GM23338 (cell line): ENCODE data around the gene USP6. TPM values are rescaled to one million over a fixed set of nuclear protein-coding genes. Genes with fewer than 3 reads are reported as not detected.

Source experiments
- ATAC-seq: fragments of 200-7000 bp; cut with Tn5 transposase; 3 replicates; pipeline ENCODE4 v1.9.1; 2020
- DNase-seq: peaks from one replicate; pipeline ENCODE4 v3.0.0-alpha.2; 2015; ENCODE audit warnings: low spot score
- H2AFZ ChIP-seq: fragments of 200-600 bp; sonication (generic); 2 replicates; pipeline ENCODE4 v1.8.0; 2016; ENCODE audit warnings: antibody characterized with exemption, mild to moderate bottlenecking, moderate library complexity
- H3F3A ChIP-seq: fragments of 200-600 bp; sonication (generic); replicated peaks from 2 replicates; pipeline ENCODE4 v1.8.0; 2017; ENCODE audit warnings: antibody characterized with exemption, mixed run types, low read depth
- H3K27ac ChIP-seq: fragments of 200-600 bp; sonication (generic); 2 replicates; pipeline ENCODE4 v1.6.1; 2016; ENCODE audit warnings: low read depth
- H3K27me3 ChIP-seq: fragments of 200-600 bp; sonication (generic); 2 replicates; pipeline ENCODE4 v1.8.0; 2016; ENCODE audit warnings: mild to moderate bottlenecking, mixed run types, moderate library complexity; ENCODE audit not compliant: insufficient read depth
- H3K36me3 ChIP-seq: fragments of 200-600 bp; sonication (generic); 2 replicates; pipeline ENCODE4 v1.8.0; 2016; ENCODE audit warnings: mild to moderate bottlenecking; ENCODE audit not compliant: insufficient read depth
- H3K4me1 ChIP-seq: fragments of 200-600 bp; sonication (generic); 2 replicates; pipeline ENCODE4 v1.8.0; 2016; ENCODE audit warnings: mild to moderate bottlenecking, moderate library complexity; ENCODE audit not compliant: insufficient read depth
- H3K4me2 ChIP-seq: fragments of 200-600 bp; sonication (generic); 2 replicates; pipeline ENCODE4 v1.7.1; 2017; ENCODE audit warnings: mixed run types
- H3K4me3 ChIP-seq: fragments of 200-600 bp; sonication (generic); 2 replicates; pipeline ENCODE4 v1.6.1; 2016; ENCODE audit warnings: mixed run types
- H3K79me2 ChIP-seq: fragments of 200-600 bp; sonication (generic); replicated peaks from 2 replicates; pipeline ENCODE4 v1.8.0; 2017; ENCODE audit warnings: mild to moderate bottlenecking; ENCODE audit not compliant: insufficient read depth
- H3K9me2 ChIP-seq: fragments of 200-600 bp; sonication (generic); 2 replicates; pipeline ENCODE4 v1.8.0; 2017; ENCODE audit not compliant: insufficient read depth
- H4K20me1 ChIP-seq: fragments of 200-600 bp; sonication (generic); replicated peaks from 2 replicates; pipeline ENCODE4 v1.8.0; 2017; ENCODE audit warnings: mild to moderate bottlenecking; ENCODE audit not compliant: insufficient read depth
- H3K27ac Mint-ChIP-seq: 2 replicates; pipeline ENCODE4 v1.8.0; 2020; ENCODE audit warnings: inconsistent platforms, mild to moderate bottlenecking, moderate library complexity, mixed read lengths
- H3K27me3 Mint-ChIP-seq: 3 replicates; pipeline ENCODE4 v1.8.0; 2022; ENCODE audit warnings: low read depth, mild to moderate bottlenecking, moderate library complexity, mixed read lengths, inconsistent platforms; ENCODE audit not compliant: insufficient read depth, poor library complexity
- H3K36me3 Mint-ChIP-seq: 3 replicates; pipeline ENCODE4 v1.8.0; 2021; ENCODE audit warnings: low read depth, mild to moderate bottlenecking, inconsistent platforms, moderate library complexity, mixed read lengths
- H3K4me1 Mint-ChIP-seq: 3 replicates; pipeline ENCODE4 v1.8.0; 2020; ENCODE audit warnings: mild to moderate bottlenecking, inconsistent platforms, mixed read lengths
- H3K4me3 Mint-ChIP-seq: 3 replicates; pipeline ENCODE4 v1.8.0; 2021; ENCODE audit warnings: moderate library complexity, mild to moderate bottlenecking, inconsistent platforms, mixed read lengths
- H3K9me3 Mint-ChIP-seq: 3 replicates; pipeline ENCODE4 v1.8.0; 2020; ENCODE audit warnings: moderate library complexity, mild to moderate bottlenecking, inconsistent platforms, mixed read lengths
- CREB1 ChIP-seq: fragments of 250-450 bp; sonication (Bioruptor Pico); IDR thresholded peaks from 2 replicates; pipeline ENCODE4 v1.5.0; 2020; ENCODE audit warnings: low read depth, mild to moderate bottlenecking, moderate library complexity
- EZH2 ChIP-seq: fragments of 200-600 bp; sonication (generic); IDR thresholded peaks from one replicate; pipeline ENCODE4 v1.8.0; 2017; ENCODE audit warnings: antibody characterized with exemption, mild to moderate bottlenecking, low read depth; ENCODE audit not compliant: unreplicated experiment
- EZH2phosphoT487 ChIP-seq: fragments of 200-600 bp; sonication (generic); IDR thresholded peaks from one replicate; pipeline ENCODE4 v1.8.1; 2018; ENCODE audit warnings: antibody characterized with exemption; ENCODE audit not compliant: unreplicated experiment
- JUNB ChIP-seq: IDR thresholded peaks from one replicate; pipeline ENCODE4 v1.6.1; 2016; ENCODE audit warnings: antibody characterized with exemption; ENCODE audit not compliant: unreplicated experiment
- POLR2AphosphoS5 ChIP-seq: IDR thresholded peaks from 2 replicates; pipeline ENCODE4 v1.6.1; 2016; ENCODE audit warnings: antibody characterized with exemption, low read depth
- REST ChIP-seq: IDR thresholded peaks from one replicate; pipeline ENCODE4 v1.6.1; 2018; ENCODE audit warnings: antibody characterized with exemption; ENCODE audit not compliant: unreplicated experiment
- STAT1 ChIP-seq: IDR thresholded peaks from one replicate; pipeline ENCODE4 v1.6.1; 2016; ENCODE audit warnings: antibody characterized with exemption; ENCODE audit not compliant: unreplicated experiment
- ZNF114 ChIP-seq: fragments of 250-450 bp; sonication (Bioruptor Pico); IDR thresholded peaks from 2 replicates; pipeline ENCODE4 v1.5.0; 2020; ENCODE audit warnings: mild to moderate bottlenecking, moderate library complexity
- ZNF331 ChIP-seq: fragments of 250-450 bp; sonication (Bioruptor Pico); IDR thresholded peaks from 2 replicates; pipeline ENCODE4 v1.5.0; 2020; ENCODE audit warnings: low read depth, mild to moderate bottlenecking, moderate library complexity
- polyA plus RNA-seq: library from polyadenylated mRNA; unstranded; fragments of >200 nt; fragmentation: Nextera tagmentation; extraction: Ambion mirVana; gene quantifications from 2 replicates; pipeline ENCODE4 v1.2.1, GENCODE V29; 2016
- total RNA-seq: library from RNA; depleted of rRNA; stranded (reverse); fragments of >200 nt; shearing (Covaris generic); gene quantifications from 2 replicates; pipeline ENCODE4 v1.2.3, GENCODE V29; 2014
- TF ChIP-seq, protein P1 (sequence below): IDR thresholded peaks from 2 replicates; pipeline ENCODE4 v1.6.1; 2016; ENCODE audit warnings: antibody characterized with exemption
- TF ChIP-seq, protein P2 (sequence below), 2 experiments: fragments of 200-600 bp in 1 of 2; sonication (generic) in 1 of 2; conservative IDR thresholded peaks; 2 replicates each; pipeline versions ENCODE4 v1.5.1 to v1.6.1; 2016 to 2017; ENCODE audit warnings: antibody characterized with exemption in 2 of 2, low read depth in 2 of 2, mild to moderate bottlenecking in 2 of 2, moderate library complexity in 1 of 2
- TF ChIP-seq, protein P3 (sequence below): fragments of 250-450 bp; sonication (Bioruptor Pico); IDR thresholded peaks from 2 replicates; pipeline ENCODE4 v1.5.0; 2020; ENCODE audit warnings: mild to moderate bottlenecking, moderate library complexity

USP6 gene
- total and polyA plus RNA-seq, 2 experiments from 2014 or later = 0.94 to 1.3 TPM

DNA sequence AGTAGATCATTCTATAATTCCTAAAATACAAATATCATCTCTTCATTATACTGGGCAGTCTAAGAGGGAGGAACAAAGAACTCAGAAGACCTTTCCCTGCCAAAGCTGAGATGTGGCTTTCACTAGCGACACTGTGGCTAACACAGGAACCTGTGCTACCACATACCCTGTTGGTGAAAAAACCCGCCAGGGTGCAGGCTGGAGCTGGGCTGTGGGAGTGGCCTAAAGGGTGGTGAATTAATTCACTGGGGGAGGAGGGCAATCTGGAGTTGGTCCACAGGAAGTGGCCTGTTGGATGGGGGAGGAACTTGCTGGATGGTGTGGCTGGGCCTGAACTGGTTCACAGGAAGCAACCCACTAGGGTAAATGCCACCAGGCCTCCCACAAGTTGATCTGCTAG lies 68.5 kb downstream of the USP6 start:
- Mint-ChIP-seq H3K27me3 (peaks cover 33% of the 10 kb centered on the region), H3K27ac (no peak overlapping the region), H3K4me3 (no peak overlapping the region), H3K4me1 (no peaks in the 10 kb centered on the region), H3K9me3 (peaks cover 100% of the 10 kb centered on the region), H3K36me3 (peaks cover 100% of the 10 kb centered on the region)
- no peak for DNase-seq
- no peaks in the 10 kb centered on the region for H3K4me1 ChIP-seq
- 0 out of 2 replicates have a peak, but pooled peaks cover 4% of the 10 kb centered on the region for H3K79me2 ChIP-seq
- H2AFZ ChIP-seq = no peak overlapping the region
- H3K36me3 ChIP-seq = peaks cover 71% of the 10 kb centered on the region
- H3F3A ChIP-seq = peaks cover 37% of the 10 kb centered on the region
- ATAC-seq = no peak
- H3K4me3 ChIP-seq = no peak overlapping the region; the same call in 1 of the 2 replicates
- peaks cover 5% of the 10 kb centered on the region; the same call in 1 of the 2 replicates for H3K27me3 ChIP-seq
- no peak overlapping the region for H3K27ac ChIP-seq
- TF ChIP-seq ZNF331 (CRISPR knock-in tag) (no peak), EZH2 (no peak), REST (no peak), ZNF114 (CRISPR knock-in tag) (no peak), EZH2phosphoT487 (no peak), POLR2AphosphoS5 (no peak), CREB1 (CRISPR knock-in tag) (no peak), JUNB (no peak), STAT1 (no peak)
- TF ChIP-seq, protein P1, sequence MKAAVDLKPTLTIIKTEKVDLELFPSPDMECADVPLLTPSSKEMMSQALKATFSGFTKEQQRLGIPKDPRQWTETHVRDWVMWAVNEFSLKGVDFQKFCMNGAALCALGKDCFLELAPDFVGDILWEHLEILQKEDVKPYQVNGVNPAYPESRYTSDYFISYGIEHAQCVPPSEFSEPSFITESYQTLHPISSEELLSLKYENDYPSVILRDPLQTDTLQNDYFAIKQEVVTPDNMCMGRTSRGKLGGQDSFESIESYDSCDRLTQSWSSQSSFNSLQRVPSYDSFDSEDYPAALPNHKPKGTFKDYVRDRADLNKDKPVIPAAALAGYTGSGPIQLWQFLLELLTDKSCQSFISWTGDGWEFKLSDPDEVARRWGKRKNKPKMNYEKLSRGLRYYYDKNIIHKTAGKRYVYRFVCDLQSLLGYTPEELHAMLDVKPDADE = no peak
- TF ChIP-seq, protein P2, sequence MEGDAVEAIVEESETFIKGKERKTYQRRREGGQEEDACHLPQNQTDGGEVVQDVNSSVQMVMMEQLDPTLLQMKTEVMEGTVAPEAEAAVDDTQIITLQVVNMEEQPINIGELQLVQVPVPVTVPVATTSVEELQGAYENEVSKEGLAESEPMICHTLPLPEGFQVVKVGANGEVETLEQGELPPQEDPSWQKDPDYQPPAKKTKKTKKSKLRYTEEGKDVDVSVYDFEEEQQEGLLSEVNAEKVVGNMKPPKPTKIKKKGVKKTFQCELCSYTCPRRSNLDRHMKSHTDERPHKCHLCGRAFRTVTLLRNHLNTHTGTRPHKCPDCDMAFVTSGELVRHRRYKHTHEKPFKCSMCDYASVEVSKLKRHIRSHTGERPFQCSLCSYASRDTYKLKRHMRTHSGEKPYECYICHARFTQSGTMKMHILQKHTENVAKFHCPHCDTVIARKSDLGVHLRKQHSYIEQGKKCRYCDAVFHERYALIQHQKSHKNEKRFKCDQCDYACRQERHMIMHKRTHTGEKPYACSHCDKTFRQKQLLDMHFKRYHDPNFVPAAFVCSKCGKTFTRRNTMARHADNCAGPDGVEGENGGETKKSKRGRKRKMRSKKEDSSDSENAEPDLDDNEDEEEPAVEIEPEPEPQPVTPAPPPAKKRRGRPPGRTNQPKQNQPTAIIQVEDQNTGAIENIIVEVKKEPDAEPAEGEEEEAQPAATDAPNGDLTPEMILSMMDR (conservative IDR thresholded peaks at IDR 0.05; ENCODE audit: low read depth in 2 of 2) = no peak
- TF ChIP-seq, protein P3, sequence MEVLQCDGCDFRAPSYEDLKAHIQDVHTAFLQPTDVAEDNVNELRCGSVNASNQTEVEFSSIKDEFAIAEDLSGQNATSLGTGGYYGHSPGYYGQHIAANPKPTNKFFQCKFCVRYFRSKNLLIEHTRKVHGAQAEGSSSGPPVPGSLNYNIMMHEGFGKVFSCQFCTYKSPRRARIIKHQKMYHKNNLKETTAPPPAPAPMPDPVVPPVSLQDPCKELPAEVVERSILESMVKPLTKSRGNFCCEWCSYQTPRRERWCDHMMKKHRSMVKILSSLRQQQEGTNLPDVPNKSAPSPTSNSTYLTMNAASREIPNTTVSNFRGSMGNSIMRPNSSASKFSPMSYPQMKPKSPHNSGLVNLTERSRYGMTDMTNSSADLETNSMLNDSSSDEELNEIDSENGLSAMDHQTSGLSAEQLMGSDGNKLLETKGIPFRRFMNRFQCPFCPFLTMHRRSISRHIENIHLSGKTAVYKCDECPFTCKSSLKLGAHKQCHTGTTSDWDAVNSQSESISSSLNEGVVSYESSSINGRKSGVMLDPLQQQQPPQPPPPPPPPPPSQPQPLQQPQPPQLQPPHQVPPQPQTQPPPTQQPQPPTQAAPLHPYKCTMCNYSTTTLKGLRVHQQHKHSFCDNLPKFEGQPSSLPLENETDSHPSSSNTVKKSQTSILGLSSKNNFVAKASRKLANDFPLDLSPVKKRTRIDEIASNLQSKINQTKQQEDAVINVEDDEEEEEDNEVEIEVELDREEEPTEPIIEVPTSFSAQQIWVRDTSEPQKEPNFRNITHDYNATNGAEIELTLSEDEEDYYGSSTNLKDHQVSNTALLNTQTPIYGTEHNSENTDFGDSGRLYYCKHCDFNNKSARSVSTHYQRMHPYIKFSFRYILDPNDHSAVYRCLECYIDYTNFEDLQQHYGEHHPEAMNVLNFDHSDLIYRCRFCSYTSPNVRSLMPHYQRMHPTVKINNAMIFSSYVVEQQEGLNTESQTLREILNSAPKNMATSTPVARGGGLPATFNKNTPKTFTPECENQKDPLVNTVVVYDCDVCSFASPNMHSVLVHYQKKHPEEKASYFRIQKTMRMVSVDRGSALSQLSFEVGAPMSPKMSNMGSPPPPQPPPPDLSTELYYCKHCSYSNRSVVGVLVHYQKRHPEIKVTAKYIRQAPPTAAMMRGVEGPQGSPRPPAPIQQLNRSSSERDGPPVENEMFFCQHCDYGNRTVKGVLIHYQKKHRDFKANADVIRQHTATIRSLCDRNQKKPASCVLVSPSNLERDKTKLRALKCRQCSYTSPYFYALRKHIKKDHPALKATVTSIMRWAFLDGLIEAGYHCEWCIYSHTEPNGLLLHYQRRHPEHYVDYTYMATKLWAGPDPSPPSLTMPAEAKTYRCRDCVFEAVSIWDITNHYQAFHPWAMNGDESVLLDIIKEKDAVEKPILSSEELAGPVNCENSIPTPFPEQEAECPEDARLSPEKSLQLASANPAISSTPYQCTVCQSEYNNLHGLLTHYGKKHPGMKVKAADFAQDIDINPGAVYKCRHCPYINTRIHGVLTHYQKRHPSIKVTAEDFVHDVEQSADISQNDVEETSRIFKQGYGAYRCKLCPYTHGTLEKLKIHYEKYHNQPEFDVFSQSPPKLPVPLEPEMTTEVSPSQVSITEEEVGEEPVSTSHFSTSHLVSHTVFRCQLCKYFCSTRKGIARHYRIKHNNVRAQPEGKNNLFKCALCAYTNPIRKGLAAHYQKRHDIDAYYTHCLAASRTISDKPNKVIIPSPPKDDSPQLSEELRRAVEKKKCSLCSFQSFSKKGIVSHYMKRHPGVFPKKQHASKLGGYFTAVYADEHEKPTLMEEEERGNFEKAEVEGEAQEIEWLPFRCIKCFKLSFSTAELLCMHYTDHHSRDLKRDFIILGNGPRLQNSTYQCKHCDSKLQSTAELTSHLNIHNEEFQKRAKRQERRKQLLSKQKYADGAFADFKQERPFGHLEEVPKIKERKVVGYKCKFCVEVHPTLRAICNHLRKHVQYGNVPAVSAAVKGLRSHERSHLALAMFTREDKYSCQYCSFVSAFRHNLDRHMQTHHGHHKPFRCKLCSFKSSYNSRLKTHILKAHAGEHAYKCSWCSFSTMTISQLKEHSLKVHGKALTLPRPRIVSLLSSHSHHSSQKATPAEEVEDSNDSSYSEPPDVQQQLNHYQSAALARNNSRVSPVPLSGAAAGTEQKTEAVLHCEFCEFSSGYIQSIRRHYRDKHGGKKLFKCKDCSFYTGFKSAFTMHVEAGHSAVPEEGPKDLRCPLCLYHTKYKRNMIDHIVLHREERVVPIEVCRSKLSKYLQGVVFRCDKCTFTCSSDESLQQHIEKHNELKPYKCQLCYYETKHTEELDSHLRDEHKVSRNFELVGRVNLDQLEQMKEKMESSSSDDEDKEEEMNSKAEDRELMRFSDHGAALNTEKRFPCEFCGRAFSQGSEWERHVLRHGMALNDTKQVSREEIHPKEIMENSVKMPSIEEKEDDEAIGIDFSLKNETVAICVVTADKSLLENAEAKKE (CRISPR knock-in tag) = no peak
- H3K9me2 ChIP-seq = no peaks in the 10 kb centered on the region
- no peaks in the 10 kb centered on the region for H4K20me1 ChIP-seq
- H3K4me2 ChIP-seq = no peak overlapping the region
